Measurements from ENCODE around the gene ATP2B2.
A peak's percentile ranks its signal among the peaks of the same experiment; 100 is the strongest.
"Not testable (repeated sequence)": the region's sequence is repeated elsewhere in the genome, so short reads cannot be mapped to it uniquely, and the experiment has no call there.

Gene ATP2B2

DNA sequence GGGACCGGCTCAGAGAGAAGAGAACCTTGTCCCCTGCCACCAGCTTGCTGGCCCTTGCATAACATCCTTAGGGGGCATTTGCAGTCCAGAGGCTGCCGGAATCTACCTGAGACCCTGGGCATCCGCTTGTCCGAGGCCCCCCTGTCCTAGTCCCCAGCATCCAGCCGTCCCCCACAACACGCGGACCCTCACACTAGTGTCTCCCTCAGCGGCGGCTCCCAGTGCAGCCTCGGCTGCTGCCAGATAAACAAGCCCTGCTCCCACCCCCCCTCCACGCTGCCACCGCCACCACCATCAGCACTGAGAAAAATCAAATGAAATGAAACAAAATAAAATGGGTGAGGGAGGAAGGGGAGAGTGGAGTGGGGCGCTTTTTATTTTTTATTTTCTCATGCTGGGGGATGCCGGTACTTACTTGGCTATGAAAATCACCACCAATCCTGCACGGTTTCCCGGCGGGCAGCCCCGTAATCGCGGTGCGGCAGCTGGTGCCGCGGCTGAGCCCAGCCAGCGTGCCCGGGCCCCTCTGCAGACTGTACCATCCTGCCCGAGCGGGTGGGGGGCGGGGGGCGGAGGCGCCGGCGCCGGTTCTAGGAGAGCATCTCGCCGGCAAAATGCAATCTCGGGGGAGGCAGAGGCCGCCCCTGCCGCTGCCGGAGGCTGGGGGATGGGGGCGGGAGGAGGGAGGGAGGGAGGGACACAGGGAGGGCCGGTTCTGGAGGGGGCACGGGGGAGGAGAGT, at the start of gene ATP2B2:
Gene ATP2B2, minus strand, starts transcription at position 537 of the 741 bp plus-strand sequence. CDS start 56,043 bp downstream, outside the sequence.
- peak; percentile 13 for DNase-seq (ENCODE audit: low spot score)

DNA sequence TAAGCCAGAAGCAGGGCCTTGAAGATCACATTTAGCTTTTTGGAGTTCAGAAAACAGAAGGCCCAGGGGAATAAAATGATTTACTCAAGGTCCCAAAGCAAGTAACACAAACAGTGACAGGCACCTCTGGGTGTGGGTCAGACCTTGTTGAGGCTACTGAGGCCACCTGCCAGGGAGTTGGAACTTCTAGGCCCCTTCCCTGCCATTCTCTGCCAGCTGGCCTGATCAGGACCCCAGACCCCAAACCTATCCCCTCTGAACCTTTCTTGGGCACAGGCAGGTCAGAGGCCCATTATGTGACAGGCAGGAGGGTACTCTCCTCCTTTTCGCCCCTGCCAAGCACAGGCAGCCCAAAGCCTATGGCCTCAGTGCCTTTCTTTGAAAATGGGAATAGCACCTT, 49.4 kb upstream of the ATP2B2 start:
- DNase-seq (ENCODE audit: low spot score) = no peak

GRCh38 chr3:10554236-10554611, 48.8 kb upstream of the ATP2B2 start:
- no peak for DNase-seq (ENCODE audit: low spot score)

DNA sequence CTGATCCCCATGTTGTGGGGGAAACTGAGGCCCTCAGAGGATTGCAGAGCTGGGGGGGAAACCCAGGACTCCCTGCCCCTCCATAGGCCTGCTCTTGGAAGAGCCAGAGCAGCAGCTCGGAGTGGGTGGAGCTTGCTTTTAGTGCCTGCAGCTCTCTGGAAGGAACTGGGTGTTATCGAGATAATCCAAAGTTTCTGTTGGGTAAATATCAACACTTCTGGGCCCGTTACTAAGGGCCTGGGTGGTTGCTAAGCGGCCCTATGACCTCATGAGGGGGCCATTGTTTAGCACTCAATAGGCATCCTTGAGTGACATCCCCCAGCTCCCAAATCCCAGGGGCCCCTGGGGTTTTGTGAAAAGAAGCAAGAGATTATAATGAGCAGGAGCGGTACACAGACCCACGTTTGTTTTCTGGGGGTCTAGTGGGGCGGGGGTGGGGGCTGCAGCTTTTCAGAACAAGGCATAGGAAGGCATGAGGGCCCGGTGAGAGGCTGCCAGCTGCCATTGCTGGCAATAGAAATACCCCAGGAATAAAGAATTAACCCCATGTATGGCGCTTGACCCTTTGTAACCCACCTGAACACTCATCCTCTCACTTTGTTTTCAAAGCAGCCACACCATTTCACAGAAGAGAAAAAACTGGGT, 48.3 kb upstream of the ATP2B2 start:
- no peak for DNase-seq (ENCODE audit: low spot score)

DNA sequence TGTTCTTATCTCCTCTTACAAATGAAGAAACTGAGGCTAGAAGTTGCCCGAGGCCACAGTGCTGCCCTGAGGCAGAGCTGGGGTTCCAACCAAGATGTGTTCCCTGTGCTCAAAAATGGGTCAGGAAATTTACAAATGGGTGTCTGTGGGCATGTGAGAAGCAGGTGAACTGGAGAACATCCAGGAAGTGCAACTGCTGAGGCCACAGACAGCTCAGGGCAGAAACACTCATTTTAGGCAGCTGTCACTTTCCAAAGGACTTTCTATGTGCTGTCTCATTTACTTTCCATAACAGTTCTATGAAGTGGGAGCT, 47.2 kb upstream of the ATP2B2 start:
- DNase-seq (ENCODE audit: low spot score) = no peak

DNA sequence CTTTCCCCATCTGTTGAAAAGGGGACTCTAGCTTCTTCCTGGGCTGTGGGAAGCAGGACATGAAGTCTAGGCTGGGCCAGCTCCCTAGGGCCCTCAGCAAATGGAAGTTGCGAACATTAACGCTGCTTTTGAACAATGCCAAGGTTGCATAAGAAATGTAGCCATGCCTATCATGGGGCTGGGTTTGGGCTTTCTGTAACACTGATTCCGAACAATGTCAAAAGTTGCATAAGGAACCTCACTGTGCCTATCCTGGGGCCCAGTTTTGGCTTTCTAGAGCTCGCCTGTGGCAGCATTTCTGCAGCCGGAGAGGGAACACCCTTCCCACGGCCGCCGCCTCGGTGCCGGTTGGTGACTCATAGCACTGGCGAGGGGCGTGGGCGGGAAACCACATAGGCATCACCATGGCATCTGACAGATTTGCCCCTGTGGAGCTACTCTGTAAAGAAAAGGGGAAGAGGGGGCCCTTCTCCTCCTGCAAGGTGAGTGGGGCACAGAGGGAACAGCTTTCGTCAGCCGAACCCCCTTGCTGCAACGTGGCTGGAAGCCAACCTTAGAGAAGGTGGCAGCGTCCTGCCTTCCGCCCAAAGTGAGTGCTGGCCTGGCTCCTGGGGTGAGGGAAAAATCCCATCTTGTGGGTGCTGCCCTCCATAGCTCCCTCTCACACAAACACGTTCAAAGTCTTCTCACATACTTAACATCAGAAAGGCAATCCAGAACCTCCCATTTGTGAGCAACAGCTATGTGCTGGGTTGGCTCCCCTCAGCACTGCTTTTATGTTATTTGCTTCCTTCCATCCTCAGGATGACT, 46.6 kb upstream of the ATP2B2 start:
- DNase-seq (ENCODE audit: low spot score) = peak; percentile 15

GRCh38 chr3:10551139-10551538, 45.8 kb upstream of the ATP2B2 start:
- no peak for DNase-seq (ENCODE audit: low spot score)

DNA sequence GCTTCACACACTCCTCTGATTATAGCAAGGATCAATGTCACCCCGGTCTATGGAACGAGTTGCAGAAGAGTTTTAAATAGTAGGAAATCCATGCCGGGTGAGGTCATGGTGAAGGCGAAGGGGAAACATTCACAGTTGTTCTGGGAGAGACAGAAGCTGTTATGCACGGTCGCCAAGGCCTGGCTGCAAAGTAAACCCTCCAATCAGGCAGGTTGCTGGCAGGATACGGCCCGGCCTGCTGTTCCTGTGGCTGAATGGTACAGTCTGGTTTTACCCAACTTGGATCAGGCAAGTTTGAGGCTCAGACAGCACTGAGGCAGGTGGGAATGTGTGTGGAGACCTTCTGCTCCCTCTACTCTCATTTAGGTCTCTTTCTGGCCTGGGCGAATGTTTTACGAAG, 45.3 kb upstream of the ATP2B2 start:
- no peak for DNase-seq (ENCODE audit: low spot score)

DNA sequence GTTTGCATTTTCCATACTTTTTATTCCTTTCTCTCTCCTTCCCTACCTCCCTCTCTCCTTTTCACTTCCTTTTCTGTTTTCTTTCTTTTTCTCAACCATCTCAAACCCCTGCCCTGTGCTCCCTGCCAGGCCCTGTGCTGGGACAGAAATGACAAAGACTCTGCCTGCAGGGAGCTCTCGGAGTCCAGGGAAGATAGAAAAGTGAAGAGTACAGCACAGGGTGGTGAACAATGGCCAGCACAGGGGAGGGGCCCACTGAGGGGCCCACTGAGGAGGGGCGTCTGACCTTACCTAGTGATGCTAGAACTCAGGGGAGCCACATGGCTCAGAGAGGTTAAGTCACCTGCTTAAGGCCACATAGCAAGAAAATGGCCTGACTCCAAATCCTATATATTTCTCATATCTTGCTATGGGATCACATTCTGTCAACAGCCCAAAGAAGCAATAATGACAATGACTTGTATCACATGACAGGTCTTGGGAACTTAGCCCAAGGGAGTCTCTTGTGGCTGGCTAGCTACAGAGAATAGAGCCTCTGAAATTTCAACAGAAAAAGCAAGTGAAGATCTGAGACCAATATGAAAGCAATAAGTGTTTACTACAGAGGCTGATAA, 44.3 kb upstream of the ATP2B2 start:
- DNase-seq (ENCODE audit: low spot score) = no peak

GRCh38 chr3:10548992-10549391, 43.6 kb upstream of the ATP2B2 start:
- no peak for DNase-seq (ENCODE audit: low spot score)

GRCh38 chr3:10547841-10548783, 42.7 kb upstream of the ATP2B2 start:
- DNase-seq (ENCODE audit: low spot score) = no peak

GRCh38 chr3:10547413-10547812, 42.0 kb upstream of the ATP2B2 start:
- no peak for DNase-seq (ENCODE audit: low spot score)

DNA sequence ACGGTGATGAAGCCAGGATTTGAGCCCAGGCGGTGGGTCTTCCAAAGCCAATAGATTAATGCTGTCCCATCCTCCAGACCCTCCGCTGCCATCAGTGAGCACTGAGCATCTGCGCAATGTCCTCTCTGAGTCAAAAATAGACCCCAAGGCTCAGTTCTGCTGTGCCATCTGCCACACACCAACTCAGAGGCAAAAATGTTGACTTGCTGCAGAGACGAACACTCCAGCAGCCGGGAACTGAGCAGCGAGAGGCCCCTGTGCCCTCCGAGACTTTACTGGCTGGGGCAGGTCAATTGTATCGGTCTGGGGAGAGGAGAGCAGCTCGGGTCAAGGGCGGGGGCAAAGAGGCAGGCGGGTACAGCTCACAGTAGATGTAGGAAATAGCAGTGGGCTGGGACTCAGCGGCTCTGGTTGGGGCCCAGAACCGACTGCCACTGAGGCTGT, 41.5 kb upstream of the ATP2B2 start:
- DNase-seq (ENCODE audit: low spot score) = no peak

GRCh38 chr3:10546181-10546624, 40.8 kb upstream of the ATP2B2 start:
- no peak for DNase-seq (ENCODE audit: low spot score)

- DNase-seq (ENCODE audit: low spot score) = no peak
Measured at GRCh38 chr3:10542518-10542917, 37.1 kb upstream of the ATP2B2 start.

- DNase-seq (ENCODE audit: low spot score) = not testable (repeated sequence)
Measured at GRCh38 chr3:10540347-10540746, 35.0 kb upstream of the ATP2B2 start.

- no peak for DNase-seq (ENCODE audit: low spot score)
Measured at GRCh38 chr3:10534066-10534465, 28.7 kb upstream of the ATP2B2 start.

- no peak for DNase-seq (ENCODE audit: low spot score)
Measured at GRCh38 chr3:10533737-10534023, 28.3 kb upstream of the ATP2B2 start.

DNA sequence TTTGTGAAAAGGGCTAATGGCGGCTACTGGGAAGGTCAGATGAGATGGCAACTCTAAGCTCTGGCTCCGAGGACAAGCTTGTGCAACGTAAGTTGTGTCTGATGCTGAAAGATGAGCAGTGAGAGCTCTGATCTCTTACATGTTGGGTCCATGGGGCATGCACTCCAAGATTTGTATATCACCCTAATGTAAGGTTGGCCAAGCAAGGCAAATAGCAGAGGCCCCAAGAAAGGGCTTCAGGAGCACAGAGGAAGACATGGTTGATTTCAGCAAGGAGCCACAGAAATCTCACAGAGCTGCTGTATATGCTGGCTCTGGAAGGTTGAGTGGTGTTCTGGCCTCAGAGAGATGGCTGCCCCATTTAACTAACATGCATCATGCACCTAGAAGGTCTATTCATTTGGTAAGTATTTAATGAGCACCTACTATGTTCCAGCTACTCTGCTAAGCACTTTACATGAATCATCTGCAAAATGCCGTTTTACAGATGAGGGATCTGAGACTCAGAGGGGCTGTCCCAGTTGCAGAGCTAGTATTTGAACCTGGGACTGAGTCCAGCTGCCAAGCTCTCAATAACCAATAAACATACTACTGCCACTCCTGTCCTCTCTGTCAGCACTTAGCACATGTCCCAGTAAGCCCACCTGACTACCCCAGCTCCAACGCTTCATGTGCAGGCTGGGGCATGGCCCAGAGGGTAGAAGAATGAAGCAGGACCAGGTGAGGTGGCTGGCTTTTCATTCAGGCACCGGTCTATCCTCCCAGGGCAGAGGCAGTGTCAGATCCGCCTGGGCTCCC, 27.8 kb upstream of the ATP2B2 start:
- DNase-seq (ENCODE audit: low spot score) = no peak

DNA sequence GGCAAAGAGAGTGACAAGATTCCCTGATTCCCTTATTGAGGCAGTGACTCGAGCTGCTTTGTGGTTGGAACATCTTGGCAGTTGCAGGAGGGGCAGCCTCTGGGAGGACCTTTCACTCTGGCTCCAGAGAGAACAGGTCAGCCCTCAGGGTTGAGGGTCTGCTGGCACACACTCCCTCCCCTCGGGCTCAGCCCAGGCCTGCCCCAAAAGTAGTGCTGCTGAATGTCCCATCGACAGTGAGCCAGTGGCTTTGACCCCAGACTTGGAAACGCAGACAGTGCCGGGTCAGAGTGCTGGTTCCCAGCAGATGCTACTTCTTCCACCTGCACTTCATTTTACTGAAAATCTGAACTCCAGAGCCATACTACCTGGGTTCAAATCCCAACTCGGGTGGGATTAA, 25.6 kb upstream of the ATP2B2 start:
- no peak for DNase-seq (ENCODE audit: low spot score)

GRCh38 chr3:10530241-10530640, 24.9 kb upstream of the ATP2B2 start:
- no peak for DNase-seq (ENCODE audit: low spot score)

All from AG08395 (cell line).